Measurements from ENCODE around the gene GABRG3. TPM values are rescaled to one million over a fixed set of nuclear protein-coding genes. Genes with fewer than 3 reads are reported as not detected.

GABRG3 gene
- polyA plus RNA-seq, 2 of the 4 experiments (the other 2 are of a cell fraction) = 0.08 to 0.18 TPM

- H3K27ac ChIP-seq = no peak overlapping the region
- H3K4me2 ChIP-seq = no peak overlapping the region
- ChIA-PET CTCF (interaction anchor here (0.5 kb wide), 1 partner anchor 961 kb away, joined by 4 read pairs; no protein-coding TSS in a partner anchor), POLR2A (no interaction called here)
- no peak for DNase-seq (ENCODE audit: low read depth in 1 of 2, low spot score in 1 of 2)
- ATAC-seq = no peak
- no peak overlapping the region for H3K4me3 ChIP-seq
- peaks cover 10% of the 10 kb centered on the region; the same call in 2 of the 3 replicates for H3K9me3 ChIP-seq
- no peak for FAIRE-seq
- WGBS (ENCODE audit: missing lambda C conversion rate) = 56% methylated on average over 21 of the region's 21 CpGs
- TF ChIP-seq POLR2A (IDR thresholded peaks at IDR 0.05; ENCODE audit: low read length) (no peak), ELK1 (IDR thresholded peaks at IDR 0.05; ENCODE audit: low read depth, low read length) (no peak), ESRRA (IDR thresholded peaks at IDR 0.05; ENCODE audit: borderline replicate concordance, low read length) (no peak), HEYL (CRISPR knock-in tag; IDR thresholded peaks at IDR 0.05) (no peak), KDM5A (IDR thresholded peaks at IDR 0.05) (no peak), CBX8 (IDR thresholded peaks at IDR 0.05) (no peak), ZFP36 (IDR thresholded peaks at IDR 0.05; ENCODE audit: borderline replicate concordance, partially characterized antibody) (no peak), ZC3H11A (IDR thresholded peaks at IDR 0.05) (no peak), MAFK (IDR thresholded peaks at IDR 0.05; ENCODE audit: partially characterized antibody) (no peak), JUN (IDR thresholded peaks at IDR 0.05) (no peak), CBX2 (IDR thresholded peaks at IDR 0.05; ENCODE audit: borderline replicate concordance, low read depth) (no peak), BHLHE40 (IDR thresholded peaks at IDR 0.05; ENCODE audit: low read depth, low read length) (no peak), KDM1A (IDR thresholded peaks at IDR 0.05; ENCODE audit: low read depth) (no peak), FOSB (CRISPR knock-in tag; IDR thresholded peaks at IDR 0.05) (no peak), CEBPB (IDR thresholded peaks at IDR 0.05) (no peak), CTCF (IDR thresholded peaks at IDR 0.05) (no peak)
- H3K4me1 ChIP-seq = no peaks in the 10 kb centered on the region; the same call in 2 of the 3 replicates
Measured at GRCh38 chr15:27088584-27089232, 117.7 kb downstream of the GABRG3 start.

GRCh38 chr15:27089233-27089586 is 118.2 kb downstream of the GABRG3 start:
- Histone ChIP-seq H3K4me2 (no peak overlapping the region), H3K27ac (no peak overlapping the region), H3K4me1 (no peaks in the 10 kb centered on the region; the same call in 2 of the 3 replicates), H3K4me3 (no peak overlapping the region), H3K9me3 (peaks cover 10% of the 10 kb centered on the region; the same call in 2 of the 3 replicates)
- 50% methylated on average over 6 of the region's 8 CpGs for WGBS (ENCODE audit: missing lambda C conversion rate)
- no peak for ATAC-seq
- TF ChIP-seq GATA3 (IDR thresholded peaks at IDR 0.05; ENCODE audit: borderline replicate concordance) = no peak
- POLR2A ChIA-PET = no interaction called here
- DNase-seq (ENCODE audit: low read depth in 1 of 2, low spot score in 1 of 2) = no peak
- CTCF ChIA-PET = interaction anchor here (0.5 kb wide), 1 partner anchor 961 kb away, joined by 4 read pairs; no protein-coding TSS in a partner anchor
- FAIRE-seq = no peak

GRCh38 chr15:27089676-27090075 is 118.7 kb downstream of the GABRG3 start:
- POLR2A ChIA-PET = no interaction called here
- FAIRE-seq (no peak), ATAC-seq (no peak), DNase-seq (ENCODE audit: low read depth in 1 of 2, low spot score in 1 of 2) (no peak)
- CTCF ChIA-PET = no interaction called here
- WGBS (ENCODE audit: missing lambda C conversion rate) = 63% methylated on average over 5 of the region's 5 CpGs
- H3K4me2 ChIP-seq = no peak overlapping the region
- H3K4me3 ChIP-seq = no peak overlapping the region
- no peak overlapping the region for H3K27ac ChIP-seq
- H3K4me1 ChIP-seq = no peaks in the 10 kb centered on the region; the same call in 2 of the 3 replicates
- H3K9me3 ChIP-seq = peaks cover 10% of the 10 kb centered on the region; the same call in 2 of the 3 replicates
- no peak for TF ChIP-seq HOXB13 (CRISPR knock-in tag; IDR thresholded peaks at IDR 0.05; ENCODE audit: low read depth)
- no peak for TF ChIP-seq HEYL (CRISPR knock-in tag; IDR thresholded peaks at IDR 0.05)
- no peak for TF ChIP-seq HOXA7 (CRISPR knock-in tag; IDR thresholded peaks at IDR 0.05)
- TF ChIP-seq RFX5 (IDR thresholded peaks at IDR 0.05) = no peak
- no peak for TF ChIP-seq BHLHE40 (IDR thresholded peaks at IDR 0.05; ENCODE audit: low read depth, low read length)
- TF ChIP-seq FOSB (CRISPR knock-in tag; IDR thresholded peaks at IDR 0.05) = no peak
- TF ChIP-seq KDM1A (IDR thresholded peaks at IDR 0.05; ENCODE audit: low read depth) = no peak
- TF ChIP-seq PBX3 (IDR thresholded peaks at IDR 0.05) = no peak
- TF ChIP-seq RCOR1 (IDR thresholded peaks at IDR 0.05; ENCODE audit: low read depth, low read length) = no peak
- TF ChIP-seq RAD21 (conservative IDR thresholded peaks at IDR 0.05 in 1 of 2, IDR thresholded peaks at IDR 0.05 in 1 of 2) = no peak
- TF ChIP-seq NR3C1 (IDR thresholded peaks at IDR 0.05) = no peak
- TF ChIP-seq MAX (IDR thresholded peaks at IDR 0.05) = no peak
